ENCODE measurements around the gene PTPRN2. TPM values are rescaled to one million over a fixed set of nuclear protein-coding genes. Genes with fewer than 3 reads are reported as not detected.
A peak's percentile ranks its signal among the peaks of the same experiment; 100 is the strongest.

The PTPRN2 gene
- total RNA-seq, 5 donors from 2014 or later (not counting 1 experiment from before 2014, with no cell fraction given), result 0.60 to 1.7 (median 0.82) TPM

- H3K36me3 Mint-ChIP-seq, result no peaks in the 10 kb centered on the region
- Histone ChIP-seq H3K36me3 (ENCODE audit: control insufficient read depth in 2 of 2, extremely low read depth in 1 of 2, insufficient read depth in 1 of 2, low read length in 1 of 2) (no peaks in the 10 kb centered on the region), H3K27me3 (replicated peaks in 1 of 2; ENCODE audit: control insufficient read depth in 2 of 2, extremely low read depth in 1 of 2, insufficient read depth in 2 of 2, low read length in 1 of 2) (no peaks in the 10 kb centered on the region), H3K27ac (ENCODE audit: low read length) (no peak overlapping the region), H3K4me1 (ENCODE audit: control insufficient read depth in 1 of 2, extremely low read depth in 1 of 2, insufficient read depth in 2 of 2, low read length in 2 of 2) (peaks cover 5 to 21% of the 10 kb centered on the region in 2 experiments), H3K9me3 (no peaks in the 10 kb centered on the region), H3K4me3 (ENCODE audit: control insufficient read depth in 1 of 2, extremely low read depth in 1 of 2, low read length in 1 of 2) (no peak overlapping the region)
- H3K27me3 Mint-ChIP-seq, result no peaks in the 10 kb centered on the region
- ATAC-seq (replicated peaks in 1 of 4), result no peak
- ChIA-PET POLR2A (no interaction called here), CTCF (no interaction called here)
- H3K4me3 Mint-ChIP-seq, result no peak overlapping the region
- H3K4me1 Mint-ChIP-seq, result peaks cover 15 to 25% (median 23%) of the 10 kb centered on the region in 3 donors
- DNase-seq, result no peak
- H3K27ac Mint-ChIP-seq, result no peak overlapping the region
- no peaks in the 10 kb centered on the region for H3K9me3 Mint-ChIP-seq
- WGBS (ENCODE audit: insufficient coverage), result 94% methylated on average over 15 of the region's 15 CpGs
Observed at GRCh38 chr7:157867685-157868305, 719.8 kb downstream of the PTPRN2 start.

- H3K27ac ChIP-seq (ENCODE audit: low read length), result no peak overlapping the region
- WGBS (ENCODE audit: insufficient coverage), result 91% methylated on average over 14 of the region's 29 CpGs
- ChIA-PET POLR2A (no interaction called here), CTCF (no interaction called here)
- peaks cover 0 to 2% of the 10 kb centered on the region in 2 experiments for H3K27me3 ChIP-seq (replicated peaks in 1 of 2; ENCODE audit: control insufficient read depth in 2 of 2, extremely low read depth in 1 of 2, insufficient read depth in 2 of 2, low read length in 1 of 2)
- H3K4me1 Mint-ChIP-seq, result peaks cover 9 to 13% (median 9%) of the 10 kb centered on the region in 3 donors
- no peak overlapping the region for H3K27ac Mint-ChIP-seq
- no peaks in the 10 kb centered on the region for H3K9me3 Mint-ChIP-seq
- H3K4me1 ChIP-seq (ENCODE audit: control insufficient read depth in 1 of 2, extremely low read depth in 1 of 2, insufficient read depth in 2 of 2, low read length in 2 of 2), result peaks cover 2 to 10% of the 10 kb centered on the region in 2 experiments
- no peak for DNase-seq
- H3K36me3 Mint-ChIP-seq, result no peaks in the 10 kb centered on the region
- no peak for ATAC-seq (replicated peaks in 1 of 4)
- H3K4me3 ChIP-seq (ENCODE audit: control insufficient read depth in 1 of 2, extremely low read depth in 1 of 2, low read length in 1 of 2), result no peak overlapping the region
- H3K27me3 Mint-ChIP-seq, result no peaks in the 10 kb centered on the region
- H3K9me3 ChIP-seq, result no peaks in the 10 kb centered on the region
- H3K36me3 ChIP-seq (ENCODE audit: control insufficient read depth in 2 of 2, extremely low read depth in 1 of 2, insufficient read depth in 1 of 2, low read length in 1 of 2), result no peaks in the 10 kb centered on the region
- no peak overlapping the region for H3K4me3 Mint-ChIP-seq
Observed at GRCh38 chr7:157866336-157866924, 721.2 kb downstream of the PTPRN2 start.

- no peak overlapping the region for H3K27ac Mint-ChIP-seq
- Histone ChIP-seq H3K27ac (ENCODE audit: low read length) (no peak overlapping the region), H3K4me3 (ENCODE audit: control insufficient read depth in 1 of 2, extremely low read depth in 1 of 2, low read length in 1 of 2) (no peak overlapping the region), H3K4me1 (ENCODE audit: control insufficient read depth in 1 of 2, extremely low read depth in 1 of 2, insufficient read depth in 2 of 2, low read length in 2 of 2) (peaks cover 0 to 1% of the 10 kb centered on the region in 2 experiments), H3K27me3 (replicated peaks in 1 of 2; ENCODE audit: control insufficient read depth in 2 of 2, extremely low read depth in 1 of 2, insufficient read depth in 2 of 2, low read length in 1 of 2) (peaks cover 0 to 2% of the 10 kb centered on the region in 2 experiments), H3K9me3 (no peaks in the 10 kb centered on the region), H3K36me3 (ENCODE audit: control insufficient read depth in 2 of 2, extremely low read depth in 1 of 2, insufficient read depth in 1 of 2, low read length in 1 of 2) (no peaks in the 10 kb centered on the region)
- POLR2A ChIA-PET, result no interaction called here
- H3K27me3 Mint-ChIP-seq, result no peaks in the 10 kb centered on the region
- ATAC-seq (replicated peaks in 1 of 4), result no peak
- H3K4me3 Mint-ChIP-seq, result no peak overlapping the region
- no peak for DNase-seq
- peaks cover under 1 to 6% (median 2%) of the 10 kb centered on the region in 3 donors for H3K4me1 Mint-ChIP-seq
- no peaks in the 10 kb centered on the region for H3K36me3 Mint-ChIP-seq
- 90% methylated on average over 20 of the region's 27 CpGs for WGBS (ENCODE audit: insufficient coverage)
- CTCF ChIA-PET, result no interaction called here
- H3K9me3 Mint-ChIP-seq, result no peaks in the 10 kb centered on the region
Observed at GRCh38 chr7:157865351-157866165, 722.1 kb downstream of the PTPRN2 start.

GRCh38 chr7:157864911-157865310 is 722.7 kb downstream of the PTPRN2 start:
- CTCF ChIA-PET, result no interaction called here
- Mint-ChIP-seq H3K4me1 (no peaks in the 10 kb centered on the region), H3K27me3 (no peaks in the 10 kb centered on the region), H3K9me3 (no peaks in the 10 kb centered on the region), H3K27ac (no peak overlapping the region), H3K4me3 (no peak overlapping the region), H3K36me3 (no peaks in the 10 kb centered on the region)
- no peak for DNase-seq
- no peak for ATAC-seq (replicated peaks in 1 of 4)
- peaks cover 0 to 2% of the 10 kb centered on the region in 2 experiments for H3K27me3 ChIP-seq (replicated peaks in 1 of 2; ENCODE audit: control insufficient read depth in 2 of 2, extremely low read depth in 1 of 2, insufficient read depth in 2 of 2, low read length in 1 of 2)
- POLR2A ChIA-PET, result no interaction called here
- WGBS (ENCODE audit: insufficient coverage), result 92% methylated on average over 9 of the region's 12 CpGs
- no peaks in the 10 kb centered on the region for H3K4me1 ChIP-seq (ENCODE audit: control insufficient read depth in 1 of 2, extremely low read depth in 1 of 2, insufficient read depth in 2 of 2, low read length in 2 of 2)
- H3K36me3 ChIP-seq (ENCODE audit: control insufficient read depth in 2 of 2, extremely low read depth in 1 of 2, insufficient read depth in 1 of 2, low read length in 1 of 2), result no peaks in the 10 kb centered on the region
- H3K27ac ChIP-seq (ENCODE audit: low read length), result no peak overlapping the region
- no peaks in the 10 kb centered on the region for H3K9me3 ChIP-seq
- H3K4me3 ChIP-seq (ENCODE audit: control insufficient read depth in 1 of 2, extremely low read depth in 1 of 2, low read length in 1 of 2), result no peak overlapping the region

- Mint-ChIP-seq H3K4me1 (no peaks in the 10 kb centered on the region), H3K4me3 (no peak overlapping the region), H3K36me3 (no peaks in the 10 kb centered on the region), H3K27me3 (no peaks in the 10 kb centered on the region), H3K27ac (no peak overlapping the region), H3K9me3 (no peaks in the 10 kb centered on the region)
- no peak for DNase-seq
- Histone ChIP-seq H3K27me3 (replicated peaks in 1 of 2; ENCODE audit: control insufficient read depth in 2 of 2, extremely low read depth in 1 of 2, insufficient read depth in 2 of 2, low read length in 1 of 2) (peaks cover 0 to 2% of the 10 kb centered on the region in 2 experiments), H3K4me3 (ENCODE audit: control insufficient read depth in 1 of 2, extremely low read depth in 1 of 2, low read length in 1 of 2) (no peak overlapping the region), H3K4me1 (ENCODE audit: control insufficient read depth in 1 of 2, extremely low read depth in 1 of 2, insufficient read depth in 2 of 2, low read length in 2 of 2) (no peaks in the 10 kb centered on the region), H3K27ac (ENCODE audit: low read length) (no peak overlapping the region), H3K36me3 (ENCODE audit: control insufficient read depth in 2 of 2, extremely low read depth in 1 of 2, insufficient read depth in 1 of 2, low read length in 1 of 2) (no peaks in the 10 kb centered on the region), H3K9me3 (no peaks in the 10 kb centered on the region)
- CTCF ChIA-PET, result interaction anchor here in 1 of 2 donors (0.7 kb wide), 1 partner anchor 477 kb away, joined by 3 read pairs; no protein-coding TSS in a partner anchor
- POLR2A ChIA-PET, result no interaction called here
- peak in 1 of 4 experiments; percentile 33 for ATAC-seq (replicated peaks in 1 of 4)
- 85% methylated on average over 31 of the region's 31 CpGs for WGBS (ENCODE audit: insufficient coverage)
Observed at GRCh38 chr7:157863906-157864810, 723.5 kb downstream of the PTPRN2 start.

- ChIA-PET POLR2A (no interaction called here), CTCF (no interaction called here)
- no peaks in the 10 kb centered on the region for H3K36me3 Mint-ChIP-seq
Observed at GRCh38 chr7:157863176-157863575, 724.4 kb downstream of the PTPRN2 start.

More at GRCh38 chr7:157863176-157863575, 724.4 kb downstream of the PTPRN2 start:
- H3K4me3 Mint-ChIP-seq, result no peak overlapping the region
- no peak overlapping the region for H3K4me3 ChIP-seq (ENCODE audit: control insufficient read depth in 1 of 2, extremely low read depth in 1 of 2, low read length in 1 of 2)
- no peaks in the 10 kb centered on the region for H3K9me3 ChIP-seq
- DNase-seq (no peak), ATAC-seq (replicated peaks in 1 of 4) (no peak)
- H3K4me1 Mint-ChIP-seq, result no peaks in the 10 kb centered on the region
- H3K36me3 ChIP-seq (ENCODE audit: control insufficient read depth in 2 of 2, extremely low read depth in 1 of 2, insufficient read depth in 1 of 2, low read length in 1 of 2), result no peaks in the 10 kb centered on the region
- 79% methylated on average over 6 of the region's 12 CpGs for WGBS (ENCODE audit: insufficient coverage)
- H3K4me1 ChIP-seq (ENCODE audit: control insufficient read depth in 1 of 2, extremely low read depth in 1 of 2, insufficient read depth in 2 of 2, low read length in 2 of 2), result no peaks in the 10 kb centered on the region
- H3K27me3 Mint-ChIP-seq, result no peaks in the 10 kb centered on the region
- peaks cover 0 to 2% of the 10 kb centered on the region in 2 experiments for H3K27me3 ChIP-seq (replicated peaks in 1 of 2; ENCODE audit: control insufficient read depth in 2 of 2, extremely low read depth in 1 of 2, insufficient read depth in 2 of 2, low read length in 1 of 2)
- H3K9me3 Mint-ChIP-seq, result no peaks in the 10 kb centered on the region
- H3K27ac Mint-ChIP-seq, result no peak overlapping the region
- no peak overlapping the region for H3K27ac ChIP-seq (ENCODE audit: low read length)
